Mucosa of rectum (tissue), 2 donors: ENCODE measurements around the gene SLC10A3.

Experiments
- H3K27ac ChIP-seq, 2 donors: one replicate each; pipeline ENCODE4 v1.7.0; 2013; ENCODE audit warnings: inconsistent platforms in 2 of 2, low read depth in 2 of 2, low read length in 2 of 2
- H3K27me3 ChIP-seq, 2 donors: one replicate each; pipeline ENCODE4 v1.7.0; 2013; ENCODE audit warnings: low read length in 2 of 2; ENCODE audit not compliant: control insufficient read depth in 2 of 2, insufficient read depth in 2 of 2
- H3K36me3 ChIP-seq, 2 donors: one replicate each; pipeline ENCODE4 v1.7.0; 2013; ENCODE audit warnings: low read length in 2 of 2; ENCODE audit not compliant: control insufficient read depth in 2 of 2, insufficient read depth in 2 of 2
- H3K4me1 ChIP-seq, 2 donors: one replicate each; pipeline ENCODE4 v1.7.0; 2013; ENCODE audit warnings: low read length in 2 of 2, mild to moderate bottlenecking in 1 of 2; ENCODE audit not compliant: control insufficient read depth in 2 of 2, insufficient read depth in 2 of 2
- H3K4me3 ChIP-seq, 2 donors: one replicate each; pipeline ENCODE4 v1.7.0; 2013; ENCODE audit warnings: low read length in 2 of 2
- H3K9ac ChIP-seq, 2 donors: one replicate each; pipeline ENCODE4 v1.7.0; 2013; ENCODE audit warnings: low read length in 2 of 2, low read depth in 1 of 2, mild to moderate bottlenecking in 1 of 2
- H3K9me3 ChIP-seq, 2 donors: one replicate each; pipeline ENCODE4 v1.7.0; 2013; ENCODE audit warnings: low read length in 2 of 2; ENCODE audit not compliant: control insufficient read depth in 2 of 2
- donor health status: healthy.
- donor health status: Normal muscosa, but diverticular disease.

SLC10A3 gene

DNA sequence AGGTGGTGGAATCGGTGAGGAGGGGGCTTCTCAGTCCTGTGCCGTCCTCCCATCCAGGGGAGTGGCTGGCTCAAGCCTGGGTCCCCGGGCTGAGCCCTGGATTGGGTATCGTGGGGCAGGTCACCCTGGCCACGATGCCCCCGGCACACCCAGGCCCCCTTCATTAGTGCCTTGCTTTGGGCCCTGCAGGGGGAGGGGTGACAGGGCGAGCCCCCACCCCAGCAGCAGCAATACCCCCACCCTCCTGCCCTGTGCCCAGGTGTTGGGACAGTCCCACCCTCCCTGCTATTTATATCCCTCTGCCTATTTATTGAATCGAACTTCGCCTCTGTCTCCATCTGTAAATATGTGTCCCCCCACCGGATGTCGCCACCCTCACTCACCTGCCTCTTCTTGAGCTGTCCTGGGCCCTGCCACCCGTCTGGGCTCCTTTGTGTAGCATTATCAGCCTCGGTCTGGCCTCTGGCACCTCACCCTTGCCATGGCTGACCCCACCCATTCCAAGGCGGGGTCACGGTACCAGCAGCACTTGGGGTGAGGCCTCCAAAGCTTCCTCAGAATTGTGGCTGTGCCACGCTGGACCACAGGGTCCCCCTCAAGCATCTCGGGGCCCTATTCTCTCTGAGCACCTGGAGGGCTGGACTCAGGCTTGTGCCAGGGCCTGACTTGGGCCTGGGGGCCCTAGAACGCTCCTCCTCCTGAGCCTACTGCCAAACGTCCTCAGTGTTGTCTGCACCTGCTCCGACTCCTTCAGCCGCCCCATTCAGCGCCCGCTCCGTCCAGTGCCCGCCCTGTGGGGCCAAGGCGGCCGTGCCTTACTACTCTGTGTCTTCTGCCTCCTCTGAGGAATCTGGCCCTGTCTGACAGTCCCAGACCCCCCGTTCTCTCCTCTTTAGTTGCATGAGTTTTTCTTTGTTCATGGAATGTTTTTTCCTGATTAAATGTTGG lies 17.5 kb downstream of the SLC10A3 start:
- Histone ChIP-seq H3K4me1 (peaks cover 0 to 3% of the 10 kb centered on the region in 2 donors), H3K27me3 (peaks cover 0 to 4% of the 10 kb centered on the region in 2 donors), H3K27ac (no peak overlapping the region), H3K36me3 (peaks cover 0 to 21% of the 10 kb centered on the region in 2 donors), H3K9ac (no peak overlapping the region), H3K4me3 (no peak overlapping the region), H3K9me3 (no peaks in the 10 kb centered on the region)

GRCh38 chrX:154471839-154472684 lies 18.4 kb downstream of the SLC10A3 start:
- peaks cover 0 to 21% of the 10 kb centered on the region in 2 donors for H3K36me3 ChIP-seq
- H3K4me3 ChIP-seq = no peak overlapping the region
- peaks cover 0 to 4% of the 10 kb centered on the region in 2 donors for H3K27me3 ChIP-seq
- peaks cover 0 to 2% of the 10 kb centered on the region in 2 donors for H3K4me1 ChIP-seq
- no peaks in the 10 kb centered on the region for H3K9me3 ChIP-seq
- H3K9ac ChIP-seq = no peak overlapping the region
- no peak overlapping the region for H3K27ac ChIP-seq

DNA sequence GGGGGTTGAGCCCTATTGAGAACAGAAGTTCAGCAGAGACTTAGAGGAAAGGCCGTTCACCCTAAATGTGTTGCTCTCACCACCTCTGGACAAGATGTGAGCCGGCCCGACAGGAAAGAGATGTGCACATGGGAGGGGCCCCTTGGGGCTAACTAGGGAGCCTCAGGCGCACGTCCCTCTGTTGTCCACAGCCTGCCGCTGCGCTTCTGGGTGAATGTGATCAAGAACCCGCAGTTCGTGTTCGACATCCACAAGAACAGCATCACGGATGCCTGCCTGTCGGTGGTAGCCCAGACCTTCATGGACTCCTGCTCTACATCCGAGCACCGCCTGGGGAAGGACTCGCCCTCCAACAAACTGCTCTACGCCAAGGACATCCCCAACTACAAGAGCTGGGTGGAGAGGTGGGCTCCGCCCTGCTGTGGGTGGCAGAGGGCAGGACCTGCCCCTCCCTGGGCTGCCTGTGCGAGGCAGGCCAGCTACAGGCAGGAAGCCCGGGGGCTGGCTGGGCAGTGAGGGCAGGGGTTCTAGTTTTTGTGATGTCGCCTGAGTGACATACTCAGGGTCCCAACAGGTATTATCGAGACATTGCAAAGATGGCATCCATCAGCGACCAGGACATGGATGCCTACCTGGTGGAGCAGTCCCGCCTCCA lies 19.4 kb downstream of the SLC10A3 start:
- H3K27ac ChIP-seq = no peak overlapping the region
- no peak overlapping the region for H3K4me3 ChIP-seq
- no peak overlapping the region for H3K9ac ChIP-seq
- peaks cover 0 to 4% of the 10 kb centered on the region in 2 donors for H3K27me3 ChIP-seq
- no peaks in the 10 kb centered on the region for H3K9me3 ChIP-seq
- H3K36me3 ChIP-seq = peaks cover 0 to 21% of the 10 kb centered on the region in 2 donors
- peaks cover 0 to 2% of the 10 kb centered on the region in 2 donors for H3K4me1 ChIP-seq

DNA sequence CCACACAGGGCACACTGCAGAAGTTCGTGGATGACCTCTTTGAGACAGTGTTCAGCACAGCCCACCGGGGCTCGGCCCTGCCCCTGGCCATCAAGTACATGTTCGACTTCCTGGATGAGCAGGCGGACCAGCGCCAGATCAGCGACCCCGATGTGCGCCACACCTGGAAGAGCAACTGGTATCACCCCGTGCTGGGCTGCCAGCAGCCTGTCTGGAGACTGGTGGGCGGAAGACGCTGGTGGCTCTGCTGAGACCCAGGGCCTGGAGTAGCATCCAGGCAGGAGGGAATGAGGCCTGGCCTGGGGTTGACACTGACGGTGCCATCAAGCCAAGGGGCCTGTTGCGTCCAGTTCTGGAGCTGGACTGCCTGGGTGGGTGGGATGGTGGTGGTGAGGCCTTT lies 20.0 kb downstream of the SLC10A3 start:
- H3K27ac ChIP-seq = no peak overlapping the region
- peaks cover 0 to 2% of the 10 kb centered on the region in 2 donors for H3K4me1 ChIP-seq
- H3K36me3 ChIP-seq = peaks cover 0 to 21% of the 10 kb centered on the region in 2 donors
- peaks cover 0 to 4% of the 10 kb centered on the region in 2 donors for H3K27me3 ChIP-seq
- H3K9ac ChIP-seq = no peak overlapping the region
- no peak overlapping the region for H3K4me3 ChIP-seq
- no peaks in the 10 kb centered on the region for H3K9me3 ChIP-seq

- no peaks in the 10 kb centered on the region for H3K9me3 ChIP-seq
- no peak overlapping the region for H3K9ac ChIP-seq
- peaks cover 0 to 4% of the 10 kb centered on the region in 2 donors for H3K27me3 ChIP-seq
- peaks cover 0 to 21% of the 10 kb centered on the region in 2 donors for H3K36me3 ChIP-seq
- H3K4me1 ChIP-seq = peaks cover 0 to 2% of the 10 kb centered on the region in 2 donors
- H3K27ac ChIP-seq = no peak overlapping the region
- no peak overlapping the region for H3K4me3 ChIP-seq
Measured at GRCh38 chrX:154469880-154470279, 20.5 kb downstream of the SLC10A3 start.

GRCh38 chrX:154469114-154469513 lies 21.3 kb downstream of the SLC10A3 start:
- Histone ChIP-seq H3K36me3 (peaks cover 0 to 26% of the 10 kb centered on the region in 2 donors), H3K4me3 (no peak overlapping the region), H3K4me1 (peaks cover 0 to 2% of the 10 kb centered on the region in 2 donors), H3K9ac (no peak overlapping the region), H3K27me3 (peaks cover 0 to 4% of the 10 kb centered on the region in 2 donors), H3K9me3 (no peaks in the 10 kb centered on the region), H3K27ac (no peak overlapping the region)

DNA sequence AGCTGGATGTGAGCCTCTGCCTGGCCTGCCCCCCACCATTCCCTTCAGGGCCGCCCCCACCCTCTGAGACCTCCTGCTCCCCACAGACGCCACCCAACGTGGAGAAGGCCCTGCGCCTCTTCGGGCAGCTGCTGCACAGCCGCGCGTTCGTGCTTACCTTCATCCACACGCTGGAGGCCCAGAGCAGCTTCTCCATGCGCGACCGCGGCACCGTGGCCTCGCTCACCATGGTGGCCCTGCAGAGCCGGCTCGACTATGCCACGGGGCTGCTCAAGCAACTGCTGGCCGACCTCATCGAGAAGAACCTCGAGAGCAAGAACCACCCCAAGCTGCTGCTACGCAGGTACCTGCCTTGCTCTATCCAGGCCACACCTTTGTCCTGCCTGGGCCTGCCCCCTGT lies 22.2 kb downstream of the SLC10A3 start:
- Histone ChIP-seq H3K4me1 (peaks cover 0 to 2% of the 10 kb centered on the region in 2 donors), H3K4me3 (no peak overlapping the region), H3K9me3 (no peaks in the 10 kb centered on the region), H3K27me3 (no peaks in the 10 kb centered on the region), H3K27ac (no peak overlapping the region), H3K36me3 (peaks cover 0 to 23% of the 10 kb centered on the region in 2 donors), H3K9ac (no peak overlapping the region)

- peaks cover 0 to 23% of the 10 kb centered on the region in 2 donors for H3K36me3 ChIP-seq
- H3K27ac ChIP-seq = no peak overlapping the region
- H3K9ac ChIP-seq = no peak overlapping the region
- H3K9me3 ChIP-seq = no peaks in the 10 kb centered on the region
- no peaks in the 10 kb centered on the region for H3K27me3 ChIP-seq
- no peak overlapping the region for H3K4me3 ChIP-seq
- H3K4me1 ChIP-seq = peaks cover 0 to 2% of the 10 kb centered on the region in 2 donors
Measured at GRCh38 chrX:154467556-154467955, 22.9 kb downstream of the SLC10A3 start.

- H3K4me3 ChIP-seq = no peak overlapping the region
- H3K27me3 ChIP-seq = no peaks in the 10 kb centered on the region
- H3K36me3 ChIP-seq = peaks cover 0 to 23% of the 10 kb centered on the region in 2 donors
- no peaks in the 10 kb centered on the region for H3K9me3 ChIP-seq
- peaks cover 0 to under 1% of the 10 kb centered on the region in 2 donors for H3K4me1 ChIP-seq
- H3K9ac ChIP-seq = no peak overlapping the region
- H3K27ac ChIP-seq = no peak overlapping the region
Measured at GRCh38 chrX:154466907-154467306, 23.5 kb downstream of the SLC10A3 start.
